Vagina (tissue), 2 donors: ENCODE measurements around the gene MDN1.

ENCODE experiments used
- CTCF ChIP-seq, 3 experiments: fragments of 450-650 bp in 2 of 3; fragments of 200-600 bp in 1 of 3; sonication (generic) in 1 of 3; IDR thresholded peaks; one replicate each; pipeline ENCODE4 v1.5.1; 2017 to 2019; ENCODE audit warnings: antibody characterized with exemption in 3 of 3, mild to moderate bottlenecking in 2 of 3, moderate library complexity in 2 of 3
- POLR2A ChIP-seq, 2 donors: fragments of 450-650 bp; IDR thresholded peaks; one replicate each; pipeline ENCODE4 v1.6.1; 2017; ENCODE audit warnings: antibody characterized with exemption in 2 of 2, mild to moderate bottlenecking in 2 of 2, moderate library complexity in 2 of 2

GRCh38 chr6:89678531-89678930, 141.1 kb downstream of the MDN1 start:
- TF ChIP-seq POLR2A (IDR thresholded peaks at IDR 0.05): no peak
- TF ChIP-seq CTCF (IDR thresholded peaks at IDR 0.05): no peak
